ENCODE results near the gene DNASE1L1.

DNASE1L1 gene

DNA sequence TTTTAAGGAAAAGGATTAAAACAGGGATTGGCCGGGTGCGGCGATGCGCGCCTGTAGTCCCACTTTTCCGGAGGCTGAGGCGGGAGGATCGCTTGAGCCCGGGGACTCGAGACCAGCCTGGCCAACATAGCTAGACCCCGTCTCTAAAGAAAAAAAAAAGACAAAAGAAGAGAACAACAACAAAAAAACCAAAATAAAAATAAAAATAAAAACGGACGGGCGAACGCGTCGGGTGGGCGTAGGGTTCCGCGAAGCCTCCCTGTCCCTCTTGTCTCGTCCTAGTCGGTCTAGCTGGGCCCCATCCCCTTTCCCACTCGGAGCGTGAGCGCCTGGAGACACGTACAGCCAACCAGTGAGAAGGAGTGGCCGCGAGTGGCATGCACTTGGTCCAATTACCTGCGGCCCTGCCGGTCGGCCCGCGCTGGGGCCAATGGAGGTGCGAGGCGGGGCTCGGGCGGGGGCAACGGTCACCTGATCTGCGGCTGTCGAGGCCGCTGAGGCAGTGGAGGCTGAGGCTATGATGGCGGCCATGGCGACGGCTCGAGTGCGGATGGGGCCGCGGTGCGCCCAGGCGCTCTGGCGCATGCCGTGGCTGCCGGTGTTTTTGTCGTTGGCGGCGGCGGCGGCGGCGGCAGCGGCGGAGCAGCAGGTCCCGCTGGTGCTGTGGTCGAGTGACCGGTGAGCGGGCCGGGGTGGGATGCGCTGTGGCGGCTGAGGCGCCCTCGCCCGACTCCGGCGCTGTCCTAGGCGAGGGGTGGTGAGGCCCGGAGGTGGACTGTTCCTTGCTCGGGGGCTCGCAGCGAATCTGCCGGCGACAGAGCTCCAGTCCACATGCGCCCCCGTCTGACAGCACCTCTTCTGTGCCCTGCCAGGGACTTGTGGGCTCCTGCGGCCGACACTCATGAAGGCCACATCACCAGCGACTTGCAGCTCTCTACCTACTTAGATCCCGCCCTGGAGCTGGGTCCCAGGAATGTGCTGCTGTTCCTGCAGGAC is 19.4 kb upstream of the DNASE1L1 start, which contains the start of gene ATP6AP1:
Gene ATP6AP1, plus strand, starts transcription at position 502 of the 996 bp plus-strand sequence. Its CDS starts 16 bp downstream, at position 518.
- no peaks in the 10 kb centered on the region for H3K27me3 Mint-ChIP-seq (ENCODE audit: low read depth)
- H3K4me3 Mint-ChIP-seq, result peak within 1 kb of the TSS; percentile 83 to 89 (median 87)
- peaks cover 12% of the 10 kb centered on the region for H3K36me3 Mint-ChIP-seq (ENCODE audit: low read depth)
- H3K9me3 Mint-ChIP-seq, result peaks cover 22% of the 10 kb centered on the region
- peaks cover 6% of the 10 kb centered on the region for H3K4me1 Mint-ChIP-seq
- TF ChIP-seq, protein P1, sequence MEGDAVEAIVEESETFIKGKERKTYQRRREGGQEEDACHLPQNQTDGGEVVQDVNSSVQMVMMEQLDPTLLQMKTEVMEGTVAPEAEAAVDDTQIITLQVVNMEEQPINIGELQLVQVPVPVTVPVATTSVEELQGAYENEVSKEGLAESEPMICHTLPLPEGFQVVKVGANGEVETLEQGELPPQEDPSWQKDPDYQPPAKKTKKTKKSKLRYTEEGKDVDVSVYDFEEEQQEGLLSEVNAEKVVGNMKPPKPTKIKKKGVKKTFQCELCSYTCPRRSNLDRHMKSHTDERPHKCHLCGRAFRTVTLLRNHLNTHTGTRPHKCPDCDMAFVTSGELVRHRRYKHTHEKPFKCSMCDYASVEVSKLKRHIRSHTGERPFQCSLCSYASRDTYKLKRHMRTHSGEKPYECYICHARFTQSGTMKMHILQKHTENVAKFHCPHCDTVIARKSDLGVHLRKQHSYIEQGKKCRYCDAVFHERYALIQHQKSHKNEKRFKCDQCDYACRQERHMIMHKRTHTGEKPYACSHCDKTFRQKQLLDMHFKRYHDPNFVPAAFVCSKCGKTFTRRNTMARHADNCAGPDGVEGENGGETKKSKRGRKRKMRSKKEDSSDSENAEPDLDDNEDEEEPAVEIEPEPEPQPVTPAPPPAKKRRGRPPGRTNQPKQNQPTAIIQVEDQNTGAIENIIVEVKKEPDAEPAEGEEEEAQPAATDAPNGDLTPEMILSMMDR (IDR thresholded peaks at IDR 0.05; ENCODE audit: unreplicated experiment in 3 of 3), result no peak
- H3K27ac Mint-ChIP-seq, result peak within 1 kb of the TSS in 2 of 3 experiments; percentile 69 to 82

DNA sequence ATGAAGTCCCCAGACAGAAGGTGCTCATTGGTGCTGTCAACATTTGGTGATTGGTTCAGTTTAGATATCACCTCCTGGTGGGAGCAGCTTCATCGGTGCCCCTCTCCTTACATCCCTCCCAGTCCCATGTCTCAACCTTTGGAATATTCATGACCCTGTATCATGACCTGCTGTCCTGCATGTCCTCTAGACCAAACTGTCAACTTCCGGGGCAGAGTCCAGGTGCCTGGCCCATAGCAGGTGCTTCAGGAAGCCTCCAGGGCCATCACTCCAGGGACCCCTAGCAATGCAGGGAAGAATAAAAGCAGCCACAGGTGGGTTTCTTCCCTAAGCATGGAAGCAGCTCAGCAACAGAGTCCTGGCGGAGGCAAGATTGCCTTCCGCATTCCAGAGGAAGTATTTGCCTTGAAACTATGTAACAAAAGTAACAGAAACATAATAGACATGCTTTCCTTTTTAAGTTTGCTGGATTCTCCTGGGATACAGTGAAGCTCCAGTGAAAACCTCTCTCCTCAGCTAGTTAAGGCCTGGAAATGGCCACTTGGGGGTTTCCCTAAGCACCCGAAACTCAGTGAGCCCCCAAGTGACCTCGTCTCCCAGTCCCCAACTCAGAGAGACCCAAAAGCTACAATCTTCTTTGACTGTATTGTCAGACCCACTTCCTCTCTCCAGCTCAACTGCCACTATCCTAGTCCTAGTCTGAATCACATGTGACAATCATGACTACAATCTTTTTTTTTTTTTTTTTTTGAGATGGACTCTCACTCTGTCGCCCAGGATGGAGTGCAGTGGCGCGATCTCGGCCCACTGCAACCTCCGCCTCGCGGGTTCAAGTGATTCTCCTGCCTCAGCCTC is 18.1 kb upstream of the DNASE1L1 start:
- peak overlapping the region in 2 of 3 experiments; percentile 34 for H3K4me3 Mint-ChIP-seq
- H3K36me3 Mint-ChIP-seq (ENCODE audit: low read depth), result peaks cover 7% of the 10 kb centered on the region
- no peaks in the 10 kb centered on the region for H3K27me3 Mint-ChIP-seq (ENCODE audit: low read depth)
- no peak overlapping the region for H3K27ac Mint-ChIP-seq
- peaks cover 6% of the 10 kb centered on the region for H3K4me1 Mint-ChIP-seq
- TF ChIP-seq, protein P1 (IDR thresholded peaks at IDR 0.05; ENCODE audit: unreplicated experiment in 3 of 3), result no peak
- H3K9me3 Mint-ChIP-seq, result peaks cover 18% of the 10 kb centered on the region

DNA sequence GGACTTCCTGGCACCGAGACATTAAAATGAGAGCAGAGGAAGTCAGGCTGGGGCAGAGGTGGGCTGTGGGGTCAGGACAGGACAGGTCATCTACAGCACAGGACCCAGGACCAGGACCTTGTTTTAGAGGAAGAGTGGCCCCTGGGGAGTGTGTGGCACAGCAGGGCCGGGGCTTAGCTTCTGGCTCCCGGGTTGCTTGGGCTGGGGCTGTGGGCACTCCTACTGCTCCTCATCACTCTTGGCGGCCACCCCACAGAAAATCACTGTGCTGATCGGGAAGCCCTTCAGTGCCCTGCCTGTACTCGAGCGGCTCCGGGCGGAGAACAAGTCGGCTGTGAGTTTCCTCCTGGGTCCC is 11.3 kb upstream of the DNASE1L1 start:
- TF ChIP-seq, protein P1 (IDR thresholded peaks at IDR 0.05; ENCODE audit: unreplicated experiment in 3 of 3), result no peak
- Mint-ChIP-seq H3K27ac (peak overlapping the region in 1 of 3 experiments; percentile 44), H3K4me1 (no peaks in the 10 kb centered on the region), H3K36me3 (ENCODE audit: low read depth) (peaks cover 5% of the 10 kb centered on the region), H3K27me3 (ENCODE audit: low read depth) (no peaks in the 10 kb centered on the region), H3K9me3 (peaks cover 7% of the 10 kb centered on the region), H3K4me3 (no peak overlapping the region)

DNA sequence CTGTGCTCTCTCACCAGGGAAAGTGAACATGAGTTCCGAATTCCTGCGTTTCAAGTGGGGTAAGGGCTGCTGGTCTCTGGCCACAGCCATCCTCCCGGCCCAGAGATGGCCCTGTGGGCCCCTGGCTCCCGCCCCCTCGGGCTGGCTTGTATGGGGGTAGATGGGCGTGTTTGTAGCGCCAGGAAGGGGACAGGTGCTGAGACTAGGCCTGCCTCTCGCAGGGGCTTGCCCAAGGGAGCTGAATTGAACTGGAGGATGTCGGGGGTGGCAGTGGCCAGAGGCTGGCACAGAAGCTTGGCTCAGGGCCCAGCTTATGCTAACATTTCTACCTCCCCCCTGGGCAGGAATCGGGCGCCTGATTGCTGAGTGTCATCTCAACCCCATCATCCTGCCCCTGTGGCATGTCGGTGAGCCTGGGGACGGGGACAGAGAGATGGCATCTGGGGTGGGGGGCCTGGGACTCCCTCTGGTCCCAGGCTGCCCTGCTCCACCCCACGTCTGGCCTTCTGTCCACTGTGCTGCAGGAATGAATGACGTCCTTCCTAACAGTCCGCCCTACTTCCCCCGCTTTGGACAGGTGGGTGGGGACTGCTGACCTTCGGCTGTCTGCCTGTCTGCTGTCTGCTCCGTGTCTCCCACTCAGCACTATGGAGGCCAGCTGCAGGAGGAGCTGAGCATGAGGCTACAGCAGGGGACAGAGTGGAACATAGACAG is 10.8 kb upstream of the DNASE1L1 start:
- Mint-ChIP-seq H3K4me3 (no peak overlapping the region), H3K36me3 (ENCODE audit: low read depth) (peaks cover 8% of the 10 kb centered on the region), H3K27ac (peak overlapping the region in 1 of 3 experiments; percentile 44), H3K9me3 (peaks cover 10% of the 10 kb centered on the region), H3K27me3 (ENCODE audit: low read depth) (no peaks in the 10 kb centered on the region), H3K4me1 (no peaks in the 10 kb centered on the region)
- TF ChIP-seq, protein P1 (IDR thresholded peaks at IDR 0.05; ENCODE audit: unreplicated experiment in 3 of 3), result no peak

DNA sequence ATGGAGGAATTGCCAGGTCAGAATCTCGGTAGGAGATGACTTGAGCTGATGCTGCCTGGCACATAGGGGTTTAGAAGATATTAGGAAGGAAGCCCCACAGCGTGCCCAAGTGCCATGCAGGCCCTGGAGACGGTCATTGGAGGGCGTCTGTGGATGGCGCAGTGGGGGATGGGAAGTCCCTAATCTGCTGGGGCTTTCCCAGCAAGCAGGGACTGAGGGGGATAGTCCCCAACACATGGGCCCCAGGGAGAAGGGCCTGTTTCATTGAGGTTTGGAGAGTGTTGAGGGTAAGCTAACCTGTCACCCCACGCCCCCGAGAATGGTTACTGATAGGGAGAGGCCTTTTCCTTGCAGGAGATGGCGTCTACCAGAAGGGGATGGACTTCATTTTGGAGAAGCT is 10.1 kb upstream of the DNASE1L1 start:
- Mint-ChIP-seq H3K27me3 (ENCODE audit: low read depth) (no peaks in the 10 kb centered on the region), H3K4me1 (no peaks in the 10 kb centered on the region), H3K36me3 (ENCODE audit: low read depth) (peaks cover 8% of the 10 kb centered on the region), H3K9me3 (peaks cover 7% of the 10 kb centered on the region), H3K27ac (no peak overlapping the region), H3K4me3 (no peak overlapping the region)
- TF ChIP-seq, protein P1 (IDR thresholded peaks at IDR 0.05; ENCODE audit: unreplicated experiment in 3 of 3), result no peak
